Naive thymus-derived CD4-positive, alpha-beta T cell (primary cell): ENCODE measurements around the gene MYO7A. TPM values are rescaled to one million over a fixed set of nuclear protein-coding genes. Genes with fewer than 3 reads are reported as not detected.

Source experiments
- ATAC-seq: fragments of 150-1000 bp; cut with Tn5 transposase; 2 replicates; pipeline ENCODE4 v1.10.0; 2021; ENCODE audit warnings: mild to moderate bottlenecking, moderate library complexity
- CTCF ChIA-PET: fragments of 350-600 bp; sonication (Branson Sonifier 250); formaldehyde crosslinking; loops from one replicate; lab custom pipeline; 2021; ENCODE audit warnings: antibody characterized with exemption; lab: Charles Lee
- POLR2A ChIA-PET: fragments of 350-600 bp; sonication (Branson Sonifier 250); formaldehyde crosslinking; loops from one replicate; lab custom pipeline; 2021; ENCODE audit warnings: antibody characterized with exemption, inconsistent platforms; lab: Charles Lee
- DNase-seq, 9 donors: peaks; one replicate each; pipeline versions ENCODE4 v3.0.0 to v3.0.0-alpha.2; 2020 to 2022; ENCODE audit warnings: mixed read lengths in 1 of 9
- H3K27ac ChIP-seq: one replicate; pipeline ENCODE4 v1.7.0; 2013; ENCODE audit warnings: mild to moderate bottlenecking, low read depth, low read length, moderate library complexity
- H3K27me3 ChIP-seq, 2 donors: one replicate each; pipeline ENCODE4 v1.7.0; 2013; ENCODE audit warnings: low read length in 2 of 2, mild to moderate bottlenecking in 2 of 2, moderate library complexity in 2 of 2; ENCODE audit not compliant: control insufficient read depth in 2 of 2, insufficient read depth in 2 of 2
- H3K36me3 ChIP-seq, 3 experiments: 1 replicate in 2 of 3; 2 replicates in 1 of 3; pipeline ENCODE4 v1.7.0; 2013; ENCODE audit warnings: low read length in 3 of 3, mild to moderate bottlenecking in 3 of 3, moderate library complexity in 1 of 3; ENCODE audit not compliant: insufficient read depth in 3 of 3, control insufficient read depth in 2 of 3
- H3K4me1 ChIP-seq, 2 donors: one replicate each; pipeline ENCODE4 v1.7.0; 2013; ENCODE audit warnings: low read length in 2 of 2, mild to moderate bottlenecking in 2 of 2, moderate library complexity in 1 of 2; ENCODE audit not compliant: control insufficient read depth in 2 of 2, insufficient read depth in 2 of 2
- H3K4me3 ChIP-seq: 2 replicates; pipeline ENCODE4 v1.7.0; 2013; ENCODE audit warnings: mild to moderate bottlenecking, low read length
- H3K9me3 ChIP-seq, 3 experiments: 1 replicate in 2 of 3; 2 replicates in 1 of 3; pipeline ENCODE4 v1.7.0; 2013; ENCODE audit warnings: low read length in 3 of 3; ENCODE audit not compliant: control insufficient read depth in 2 of 3
- H3K27ac Mint-ChIP-seq, 9 donors: one replicate each; pipeline ENCODE4 v1.8.0; 2020 to 2022; ENCODE audit warnings: mixed read lengths in 9 of 9, mild to moderate bottlenecking in 8 of 9, moderate library complexity in 5 of 9, inconsistent platforms in 2 of 9
- H3K27me3 Mint-ChIP-seq, 5 donors: one replicate each; pipeline ENCODE4 v1.8.0; 2021 to 2022; ENCODE audit warnings: mixed read lengths in 5 of 5, mild to moderate bottlenecking in 1 of 5
- H3K36me3 Mint-ChIP-seq, 5 donors: one replicate each; pipeline ENCODE4 v1.8.0; 2020 to 2022; ENCODE audit warnings: mixed read lengths in 5 of 5, mild to moderate bottlenecking in 3 of 5, inconsistent platforms in 1 of 5
- H3K4me1 Mint-ChIP-seq, 7 donors: one replicate each; pipeline ENCODE4 v1.8.0; 2020 to 2022; ENCODE audit warnings: mixed read lengths in 7 of 7, mild to moderate bottlenecking in 3 of 7, inconsistent platforms in 1 of 7
- H3K4me3 Mint-ChIP-seq, 10 donors: one replicate each; pipeline ENCODE4 v1.8.0; 2020 to 2022; ENCODE audit warnings: mild to moderate bottlenecking in 10 of 10, mixed read lengths in 10 of 10, moderate library complexity in 6 of 10, inconsistent platforms in 2 of 10
- H3K9me3 Mint-ChIP-seq, 11 donors: one replicate each; pipeline ENCODE4 v1.8.0; 2020 to 2022; ENCODE audit warnings: mixed read lengths in 11 of 11, mild to moderate bottlenecking in 4 of 11, inconsistent platforms in 1 of 11, moderate library complexity in 1 of 11
- intact Hi-C, 2 donors: fragments of 100-400 bp; cut with micrococcal nuclease; formaldehyde crosslinking; loops; one replicate each; pipeline ENCODE4 v1.15.1; 2023
- polyA plus RNA-seq, 2 donors: library from polyadenylated mRNA; unstranded; fragments of 300-500 nt; fragmentation: Illumina TruSeq; gene quantifications; one replicate each; pipeline ENCODE4 v1.2.3, GENCODE V29; 2021
- total RNA-seq, 6 experiments: library from RNA in 5 of 6; stranded (reverse) in 5 of 6; gene quantifications; 1 replicate in 5 of 6; 2 replicates in 1 of 6; pipeline ENCODE4 v1.2.3 and lab custom pipeline; 2021 to 2026

The MYO7A gene
- total and polyA plus RNA-seq, 7 experiments from 2014 or later, result 0.07 to 2.5 (median 0.27) TPM; not detected in 2

GRCh38 chr11:77213029-77213579 lies 85.1 kb downstream of the MYO7A start:
- DNase-seq, result no peak
- Histone ChIP-seq H3K36me3 (no peaks in the 10 kb centered on the region), H3K27me3 (no peaks in the 10 kb centered on the region), H3K4me3 (no peak overlapping the region), H3K27ac (no peak overlapping the region), H3K4me1 (no peaks in the 10 kb centered on the region), H3K9me3 (no peaks in the 10 kb centered on the region)
- no peak overlapping the region for H3K4me3 Mint-ChIP-seq
- H3K27me3 Mint-ChIP-seq, result peaks cover 0 to 6% (median 0%) of the 10 kb centered on the region in 5 donors
- no peak overlapping the region for H3K27ac Mint-ChIP-seq
- intact Hi-C loops, result no loop called here
- no peaks in the 10 kb centered on the region for H3K9me3 Mint-ChIP-seq
- no peaks in the 10 kb centered on the region for H3K4me1 Mint-ChIP-seq
- POLR2A ChIA-PET, result no interaction called here
- ATAC-seq, result no peak
- H3K36me3 Mint-ChIP-seq, result no peaks in the 10 kb centered on the region
- CTCF ChIA-PET, result no interaction called here

- peaks cover 0 to 6% (median 0%) of the 10 kb centered on the region in 5 donors for H3K27me3 Mint-ChIP-seq
- no peak for ATAC-seq
- H3K4me3 ChIP-seq, result no peak overlapping the region
- DNase-seq, result no peak
- no peaks in the 10 kb centered on the region for H3K9me3 ChIP-seq
- no peak overlapping the region for H3K27ac ChIP-seq
- H3K9me3 Mint-ChIP-seq, result no peaks in the 10 kb centered on the region
- POLR2A ChIA-PET, result no interaction called here
- CTCF ChIA-PET, result no interaction called here
- H3K4me3 Mint-ChIP-seq, result no peak overlapping the region
- H3K36me3 ChIP-seq, result no peaks in the 10 kb centered on the region
- H3K4me1 Mint-ChIP-seq, result no peaks in the 10 kb centered on the region
- no peaks in the 10 kb centered on the region for H3K36me3 Mint-ChIP-seq
- no peaks in the 10 kb centered on the region for H3K4me1 ChIP-seq
- intact Hi-C loops, result no loop called here
- no peak overlapping the region for H3K27ac Mint-ChIP-seq
- no peaks in the 10 kb centered on the region for H3K27me3 ChIP-seq
Measured at GRCh38 chr11:77213589-77214428, 85.8 kb downstream of the MYO7A start.

- Mint-ChIP-seq H3K4me1 (no peaks in the 10 kb centered on the region), H3K36me3 (no peaks in the 10 kb centered on the region), H3K9me3 (peaks cover 0 to 2% (median 0%) of the 10 kb centered on the region in 11 donors), H3K27me3 (peaks cover 0 to 6% (median 0%) of the 10 kb centered on the region in 5 donors), H3K4me3 (no peak overlapping the region), H3K27ac (no peak overlapping the region)
- no peak for DNase-seq
- Histone ChIP-seq H3K4me3 (no peak overlapping the region), H3K27ac (no peak overlapping the region), H3K27me3 (no peaks in the 10 kb centered on the region), H3K4me1 (no peaks in the 10 kb centered on the region), H3K9me3 (no peaks in the 10 kb centered on the region), H3K36me3 (no peaks in the 10 kb centered on the region)
- POLR2A ChIA-PET, result no interaction called here
- CTCF ChIA-PET, result no interaction called here
- no peak for ATAC-seq
- intact Hi-C loops, result no loop called here
Measured at GRCh38 chr11:77214557-77214956, 86.5 kb downstream of the MYO7A start.

- DNase-seq (no peak), ATAC-seq (no peak)
- H3K9me3 Mint-ChIP-seq, result peaks cover 0 to 2% (median 0%) of the 10 kb centered on the region in 11 donors
- H3K27me3 ChIP-seq, result no peaks in the 10 kb centered on the region
- ChIA-PET POLR2A (no interaction called here), CTCF (no interaction called here)
- no peak overlapping the region for H3K27ac ChIP-seq
- intact Hi-C loops, result no loop called here
- no peaks in the 10 kb centered on the region for H3K4me1 ChIP-seq
- no peak overlapping the region for H3K4me3 ChIP-seq
- H3K27me3 Mint-ChIP-seq, result peaks cover 0 to 11% (median 0%) of the 10 kb centered on the region in 5 donors
- H3K4me1 Mint-ChIP-seq, result no peaks in the 10 kb centered on the region
- H3K36me3 ChIP-seq, result no peaks in the 10 kb centered on the region
- no peak overlapping the region for H3K4me3 Mint-ChIP-seq
- H3K9me3 ChIP-seq, result no peaks in the 10 kb centered on the region
- no peak overlapping the region for H3K27ac Mint-ChIP-seq
- H3K36me3 Mint-ChIP-seq, result no peaks in the 10 kb centered on the region
Measured at GRCh38 chr11:77215106-77215505, 87.1 kb downstream of the MYO7A start.

- no peaks in the 10 kb centered on the region for H3K36me3 Mint-ChIP-seq
- Histone ChIP-seq H3K36me3 (no peaks in the 10 kb centered on the region), H3K27ac (no peak overlapping the region), H3K27me3 (no peaks in the 10 kb centered on the region), H3K9me3 (no peaks in the 10 kb centered on the region), H3K4me1 (no peaks in the 10 kb centered on the region), H3K4me3 (no peak overlapping the region)
- H3K27me3 Mint-ChIP-seq, result peaks cover 0 to 23% (median 5%) of the 10 kb centered on the region in 5 donors
- ChIA-PET CTCF (no interaction called here), POLR2A (no interaction called here)
- intact Hi-C loops, result no loop called here
- H3K4me3 Mint-ChIP-seq, result no peak overlapping the region
- H3K27ac Mint-ChIP-seq, result no peak overlapping the region
- no peaks in the 10 kb centered on the region for H3K4me1 Mint-ChIP-seq
- peaks cover 0 to 2% (median 0%) of the 10 kb centered on the region in 11 donors for H3K9me3 Mint-ChIP-seq
- DNase-seq (no peak), ATAC-seq (no peak)
Measured at GRCh38 chr11:77217156-77217555, 89.1 kb downstream of the MYO7A start.

GRCh38 chr11:77223797-77224196 lies 95.8 kb downstream of the MYO7A start:
- ChIA-PET CTCF (no interaction called here), POLR2A (no interaction called here)
- H3K27ac Mint-ChIP-seq, result no peak overlapping the region

More at GRCh38 chr11:77223797-77224196, 95.8 kb downstream of the MYO7A start:
- Histone ChIP-seq H3K9me3 (no peaks in the 10 kb centered on the region), H3K36me3 (no peaks in the 10 kb centered on the region), H3K27ac (no peak overlapping the region), H3K27me3 (peaks cover 0 to 4% of the 10 kb centered on the region in 2 donors), H3K4me3 (no peak overlapping the region), H3K4me1 (no peaks in the 10 kb centered on the region)
- DNase-seq (no peak), ATAC-seq (no peak)
- Mint-ChIP-seq H3K4me3 (no peak overlapping the region), H3K9me3 (peaks cover 0 to 8% (median 0%) of the 10 kb centered on the region in 11 donors), H3K36me3 (peaks cover 0 to 4% (median 0%) of the 10 kb centered on the region in 5 donors), H3K27me3 (peaks cover 29 to 44% (median 37%) of the 10 kb centered on the region in 5 donors), H3K4me1 (no peaks in the 10 kb centered on the region)
- intact Hi-C loops, result no loop called here
